Measurements from ENCODE around the gene THADA. TPM values are rescaled to one million over a fixed set of nuclear protein-coding genes. Genes with fewer than 3 reads are reported as not detected.

Gene THADA
- total RNA-seq, 4 donors from 2014 or later, result 49.9 to 90.2 (median 65.2) TPM

DNA sequence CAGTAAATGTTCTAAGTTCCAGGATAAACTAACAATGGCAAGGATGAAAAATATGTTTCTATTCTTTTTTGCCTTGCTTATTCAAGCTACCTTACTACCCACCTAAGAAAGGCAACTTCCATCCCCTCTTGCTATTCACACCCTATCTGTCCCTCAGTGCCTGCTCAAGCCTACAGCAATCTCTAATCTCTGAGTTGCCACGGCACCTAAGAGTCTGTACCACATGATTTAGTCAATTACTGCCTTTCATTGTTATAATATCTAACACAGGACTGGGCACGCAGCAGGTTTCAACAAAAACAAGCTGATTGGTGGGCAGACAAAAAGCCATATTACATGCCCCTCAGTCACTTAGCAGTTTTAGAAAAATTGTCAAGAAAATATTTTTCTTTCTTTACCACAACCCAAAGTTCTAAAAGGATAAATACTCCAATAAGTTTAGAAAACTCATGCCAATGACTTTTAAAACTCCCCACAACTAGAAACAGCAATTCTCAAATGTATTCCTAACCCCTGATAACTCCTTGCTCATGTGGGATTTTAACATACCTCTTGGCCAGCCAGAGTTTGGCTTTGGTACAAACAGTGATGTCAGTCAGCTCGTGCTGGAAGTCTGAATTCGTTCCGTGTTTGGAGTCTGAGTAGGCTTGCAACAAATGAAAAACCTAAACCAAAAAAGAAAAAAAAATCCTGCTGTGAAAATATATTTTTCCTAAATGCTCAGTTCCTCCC lies 252.1 kb downstream of the THADA start:
- H3K36me3 ChIP-seq, result no peaks in the 10 kb centered on the region

DNA sequence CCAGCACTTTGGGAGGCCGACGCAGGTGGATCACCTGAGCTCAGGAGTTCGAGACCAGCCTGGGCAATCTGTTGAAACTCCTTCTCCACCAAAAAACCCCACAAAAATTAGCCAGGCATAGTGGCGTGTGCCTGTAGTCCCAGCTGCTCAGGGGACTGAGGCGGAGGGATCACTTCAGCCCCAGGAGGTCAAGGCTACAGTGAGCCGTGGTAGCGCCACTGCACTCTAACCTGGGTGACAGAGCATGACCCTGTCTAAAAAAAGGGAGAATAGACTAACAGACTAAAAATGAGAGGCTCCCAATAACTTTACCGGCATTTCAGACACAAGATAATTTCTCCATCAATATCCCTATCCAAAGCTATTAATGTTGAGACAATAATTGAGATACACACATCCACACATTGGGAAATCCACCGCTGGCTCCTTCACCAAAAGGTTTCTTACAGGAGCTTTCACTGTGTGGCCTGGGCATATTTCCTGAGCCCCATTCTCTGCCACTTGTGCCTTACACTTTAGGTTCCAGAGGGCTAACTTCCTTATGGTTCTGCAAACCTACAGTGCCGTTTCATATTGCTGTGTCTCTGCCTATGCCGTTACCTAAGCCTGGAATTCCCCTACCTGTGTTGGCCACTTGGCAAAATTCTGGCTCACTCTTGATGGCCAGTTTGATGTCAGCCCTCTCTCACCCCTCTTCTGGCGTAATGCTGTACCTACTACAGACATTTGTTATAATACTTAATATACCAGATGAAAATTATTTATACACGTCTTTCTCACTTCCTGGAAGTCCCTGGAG lies 253.7 kb downstream of the THADA start:
- no peaks in the 10 kb centered on the region for H3K9me3 ChIP-seq

More for the DNA sequence above, 252.1 kb downstream of the THADA start:
- H3K4me1 ChIP-seq, result peaks cover 86 to 89% of the 10 kb centered on the region in 2 donors
- H3K27ac ChIP-seq, result peak overlapping the region; percentile 73 to 96 (median 83)
- H3K4me3 ChIP-seq (replicated peaks in 1 of 3), result no peak overlapping the region
- intact Hi-C loops (cut with DNase I), result loop anchor here (10.0 kb wide), 1 partner anchor 69 kb away; no protein-coding TSS in a partner anchor
- TF ChIP-seq, protein P1, sequence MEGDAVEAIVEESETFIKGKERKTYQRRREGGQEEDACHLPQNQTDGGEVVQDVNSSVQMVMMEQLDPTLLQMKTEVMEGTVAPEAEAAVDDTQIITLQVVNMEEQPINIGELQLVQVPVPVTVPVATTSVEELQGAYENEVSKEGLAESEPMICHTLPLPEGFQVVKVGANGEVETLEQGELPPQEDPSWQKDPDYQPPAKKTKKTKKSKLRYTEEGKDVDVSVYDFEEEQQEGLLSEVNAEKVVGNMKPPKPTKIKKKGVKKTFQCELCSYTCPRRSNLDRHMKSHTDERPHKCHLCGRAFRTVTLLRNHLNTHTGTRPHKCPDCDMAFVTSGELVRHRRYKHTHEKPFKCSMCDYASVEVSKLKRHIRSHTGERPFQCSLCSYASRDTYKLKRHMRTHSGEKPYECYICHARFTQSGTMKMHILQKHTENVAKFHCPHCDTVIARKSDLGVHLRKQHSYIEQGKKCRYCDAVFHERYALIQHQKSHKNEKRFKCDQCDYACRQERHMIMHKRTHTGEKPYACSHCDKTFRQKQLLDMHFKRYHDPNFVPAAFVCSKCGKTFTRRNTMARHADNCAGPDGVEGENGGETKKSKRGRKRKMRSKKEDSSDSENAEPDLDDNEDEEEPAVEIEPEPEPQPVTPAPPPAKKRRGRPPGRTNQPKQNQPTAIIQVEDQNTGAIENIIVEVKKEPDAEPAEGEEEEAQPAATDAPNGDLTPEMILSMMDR (IDR thresholded peaks at IDR 0.05), result no peak
- TF ChIP-seq POLR2A (IDR thresholded peaks at IDR 0.05), result peak in 1 of 2 donors; percentile 52
- DNase-seq, result peak; percentile 89 to 91
- 13 to 19% methylated on average over 5 of the region's 5 CpGs for WGBS, 2 donors
- H3K27me3 ChIP-seq, result no peaks in the 10 kb centered on the region
- H3K9me3 ChIP-seq, result no peaks in the 10 kb centered on the region

DNA sequence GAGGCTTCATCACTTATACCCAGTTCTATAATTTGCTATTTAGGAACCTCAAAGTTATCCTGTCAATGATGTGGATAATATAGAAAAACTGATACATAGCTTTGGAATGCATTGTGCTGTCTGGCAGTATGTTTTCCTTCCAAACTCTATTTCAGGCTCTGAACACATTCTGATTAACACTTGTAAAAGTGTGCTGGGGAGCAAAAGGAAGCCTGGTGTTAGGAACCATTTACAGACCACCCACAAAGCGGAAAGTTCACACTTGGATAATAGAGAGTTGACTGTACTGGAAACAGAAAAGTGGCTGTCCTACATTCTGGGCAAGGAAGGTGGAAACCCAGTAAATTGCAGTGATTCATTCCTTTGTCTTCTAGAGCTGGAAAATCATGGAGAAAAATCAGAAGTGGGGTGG lies 254.9 kb downstream of the THADA start:
- no peak for DNase-seq
- H3K4me3 ChIP-seq (replicated peaks in 1 of 3), result no peak overlapping the region
- peaks cover 62 to 66% of the 10 kb centered on the region in 2 donors for H3K4me1 ChIP-seq
- no peaks in the 10 kb centered on the region for H3K9me3 ChIP-seq
- H3K27me3 ChIP-seq, result no peaks in the 10 kb centered on the region
- H3K27ac ChIP-seq, result peak overlapping the region; percentile 73 to 96 (median 83)
- 90 to 96% methylated on average over 1 of the region's 1 CpG for WGBS, 2 donors
- intact Hi-C loops (cut with DNase I), result loop anchor here (10.0 kb wide), 1 partner anchor 66 kb away; no protein-coding TSS in a partner anchor
- H3K36me3 ChIP-seq, result no peaks in the 10 kb centered on the region
- TF ChIP-seq, protein P1 (IDR thresholded peaks at IDR 0.05), result no peak
- TF ChIP-seq POLR2A (IDR thresholded peaks at IDR 0.05), result no peak

More for the DNA sequence above, 253.7 kb downstream of the THADA start:
- TF ChIP-seq, protein P1 (IDR thresholded peaks at IDR 0.05), result no peak
- TF ChIP-seq POLR2A (IDR thresholded peaks at IDR 0.05), result no peak
- Histone ChIP-seq H3K36me3 (no peaks in the 10 kb centered on the region), H3K4me1 (peaks cover 74 to 78% of the 10 kb centered on the region in 2 donors), H3K4me3 (replicated peaks in 1 of 3) (no peak overlapping the region), H3K27me3 (no peaks in the 10 kb centered on the region), H3K27ac (peak overlapping the region; percentile 73 to 96 (median 83))
- intact Hi-C loops (cut with DNase I), result loop anchor here (10.0 kb wide), 1 partner anchor 67 kb away; no protein-coding TSS in a partner anchor
- DNase-seq, result peak; percentile 64 to 65
- WGBS, 2 donors, result 64 to 70% methylated on average over 12 to 13 of the region's 13 CpGs

DNA sequence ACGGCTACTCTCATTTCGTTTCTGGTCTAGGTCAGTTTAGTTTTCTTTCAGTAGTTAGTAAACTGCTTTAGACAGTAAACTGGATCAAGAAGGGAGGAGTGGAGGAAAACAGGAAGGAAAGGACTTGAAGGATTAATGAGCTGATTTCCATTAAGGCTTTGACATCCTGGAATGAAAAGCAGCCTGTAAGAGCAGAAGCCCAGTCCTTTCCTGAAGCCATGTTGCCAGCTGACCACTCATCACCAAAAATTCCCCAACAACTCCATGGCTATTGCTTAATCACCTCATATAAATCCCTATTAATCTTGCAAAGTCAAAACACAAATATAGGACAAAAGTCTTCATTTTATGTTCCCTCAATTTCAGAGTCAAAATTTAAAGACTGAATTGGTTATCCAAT lies 255.8 kb downstream of the THADA start:
- DNase-seq, result no peak
- H3K4me1 ChIP-seq, result peaks cover 53 to 57% of the 10 kb centered on the region in 2 donors
- peak overlapping the region in 2 of 3 donors; percentile 9 to 96 for H3K27ac ChIP-seq
- 82 to 86% methylated on average over 2 of the region's 2 CpGs for WGBS, 2 donors
- no peaks in the 10 kb centered on the region for H3K9me3 ChIP-seq
- TF ChIP-seq, protein P1 (IDR thresholded peaks at IDR 0.05), result no peak
- no peak for TF ChIP-seq POLR2A (IDR thresholded peaks at IDR 0.05)
- intact Hi-C loops (cut with DNase I), result loop anchor here (10.0 kb wide), 1 partner anchor 65 kb away; no protein-coding TSS in a partner anchor
- no peaks in the 10 kb centered on the region for H3K36me3 ChIP-seq
- H3K27me3 ChIP-seq, result no peaks in the 10 kb centered on the region
- H3K4me3 ChIP-seq (replicated peaks in 1 of 3), result no peak overlapping the region

Measured in thyroid gland (tissue), 4 donors.